ENCODE data around the gene DDX21.
A peak's percentile ranks its signal among the peaks of the same experiment; 100 is the strongest.
"Not testable (repeated sequence)": the region's sequence is repeated elsewhere in the genome, so short reads cannot be mapped to it uniquely, and the experiment has no call there.

Gene DDX21

DNA sequence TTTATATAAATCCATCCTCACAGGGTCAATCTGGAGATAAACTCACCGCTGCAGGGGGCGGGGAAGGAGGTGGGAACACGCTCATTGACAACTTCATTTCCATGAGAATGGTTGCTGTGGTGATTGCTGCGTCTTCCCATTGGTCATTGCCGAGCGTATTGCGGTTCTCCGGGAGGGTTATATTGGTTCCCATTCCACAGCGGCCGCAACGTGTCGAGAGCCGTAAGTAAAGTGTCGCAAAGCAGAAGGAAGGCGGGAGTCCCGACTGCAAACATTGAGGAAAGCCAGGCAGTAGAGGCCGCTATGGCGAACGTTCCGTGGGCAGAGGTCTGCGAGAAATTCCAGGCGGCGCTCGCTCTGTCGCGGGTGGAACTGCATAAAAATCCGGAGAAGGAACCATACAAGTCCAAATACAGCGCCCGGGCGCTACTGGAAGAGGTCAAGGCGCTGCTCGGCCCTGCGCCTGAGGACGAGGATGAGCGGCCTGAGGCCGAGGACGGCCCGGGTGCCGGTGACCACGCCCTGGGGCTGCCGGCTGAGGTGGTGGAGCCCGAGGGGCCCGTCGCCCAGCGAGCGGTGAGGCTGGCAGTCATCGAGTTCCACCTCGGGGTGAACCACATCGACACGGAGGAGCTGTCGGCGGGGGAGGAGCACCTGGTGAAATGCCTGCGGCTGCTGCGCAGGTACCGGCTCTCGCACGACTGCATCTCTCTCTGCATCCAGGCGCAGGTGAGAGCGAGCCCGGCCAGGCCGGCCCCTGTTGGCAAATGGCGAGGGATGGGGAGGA, 32.8 kb downstream of the DDX21 start, which contains the start of gene KIFBP:
KIFBP (plus strand) TSS at position 274 of the 787 bp plus-strand sequence; CDS start at position 304, 30 bp downstream.
- peak; percentile 88 to 97 (median 89) for DNase-seq

DNA sequence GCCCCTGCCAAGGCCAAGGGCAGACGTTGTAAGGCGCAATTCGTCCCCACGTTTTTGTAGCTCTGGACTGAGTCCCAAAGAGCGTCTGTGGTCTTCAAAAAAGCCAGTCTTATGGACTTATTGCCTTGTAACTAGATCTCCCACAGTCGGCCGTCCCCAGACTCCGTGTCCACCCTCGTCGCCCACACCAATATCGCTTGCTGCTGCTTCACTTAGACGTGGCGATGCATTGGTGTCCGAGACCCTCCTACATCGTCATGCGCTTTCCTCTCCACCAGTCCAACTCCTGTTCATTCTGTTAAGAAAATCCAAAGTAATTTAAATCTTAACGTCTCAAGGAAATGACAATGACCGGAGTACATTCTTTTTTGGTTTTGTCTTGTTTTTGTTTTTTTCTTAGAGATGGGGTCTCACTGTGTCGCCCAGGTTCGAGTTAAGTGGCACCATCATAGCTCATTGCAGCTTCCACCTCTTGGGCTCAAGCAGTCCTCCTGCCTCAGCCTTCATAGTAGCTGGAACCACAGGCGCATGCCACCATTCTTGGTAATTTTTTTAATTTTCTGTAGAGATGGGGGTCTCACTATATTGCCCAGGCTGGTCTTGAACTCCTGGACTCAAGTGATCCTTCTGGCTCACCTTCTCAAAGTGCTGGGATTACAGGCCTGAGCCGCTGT, 33.5 kb downstream of the DDX21 start:
- peak in 1 of 3 experiments; percentile 47 for DNase-seq

DNA sequence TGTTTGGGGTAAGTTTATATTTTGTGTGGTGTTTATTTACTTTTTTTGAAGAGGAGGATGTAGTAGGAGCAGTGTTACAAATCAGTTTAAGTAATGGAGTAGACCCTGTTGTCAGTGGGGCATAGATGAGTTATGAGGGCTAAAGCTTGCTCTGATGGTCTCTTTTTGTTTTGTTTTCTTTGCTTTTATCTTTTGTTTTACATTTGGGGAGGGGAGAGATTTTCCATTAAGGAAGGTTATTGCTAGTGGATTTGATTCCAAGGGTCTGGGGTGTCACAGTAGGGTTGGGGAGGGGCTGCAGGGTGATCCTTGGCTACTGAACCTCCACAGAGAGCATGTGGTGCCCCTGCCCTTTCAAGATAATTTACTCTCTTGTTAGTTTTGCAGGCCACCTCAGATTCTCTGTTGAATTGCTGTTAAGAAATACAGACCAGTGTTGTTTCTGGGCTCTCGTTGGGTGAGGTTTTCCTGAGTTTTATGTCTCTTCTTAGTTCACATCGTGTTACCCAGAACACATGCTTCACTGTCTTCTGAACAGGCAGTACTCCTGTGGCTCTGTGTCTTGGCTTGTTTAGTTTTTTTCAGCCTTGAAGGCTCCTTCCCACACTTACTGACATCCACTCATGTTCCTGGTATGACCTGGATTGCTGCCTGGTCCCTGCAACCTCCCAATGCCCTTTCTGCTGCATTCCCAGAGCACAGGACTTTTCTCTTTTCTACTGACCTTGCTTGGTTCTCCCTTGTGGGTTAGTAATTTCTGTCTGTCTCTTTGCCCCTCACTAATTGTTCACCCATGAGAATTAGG, 36.9 kb downstream of the DDX21 start:
- no peak for DNase-seq

GRCh38 chr10:68997211-68997610, 41.2 kb downstream of the DDX21 start:
- no peak for DNase-seq

DNA sequence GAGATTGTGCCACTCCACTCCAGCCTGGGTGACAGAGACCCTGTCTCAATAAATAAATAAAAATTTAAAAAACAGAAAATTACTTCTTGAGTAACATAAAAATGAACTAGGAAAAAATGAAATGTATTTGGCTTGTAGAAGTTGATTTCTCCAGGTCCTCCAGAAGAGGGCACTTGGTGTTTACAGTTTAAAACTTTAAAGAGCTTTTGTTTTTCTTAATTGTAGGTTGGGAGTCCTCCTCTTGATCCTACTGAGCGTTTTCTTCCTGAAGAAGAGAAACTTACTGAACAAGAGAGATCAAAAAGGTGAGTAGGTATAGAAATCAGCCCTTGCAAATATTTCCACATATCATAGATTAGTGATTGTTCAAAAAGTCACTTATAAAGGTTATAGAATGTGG, 48.9 kb downstream of the DDX21 start:
- DNase-seq: peak in 1 of 3 experiments; percentile 1

GRCh38 chr10:69005704-69006485, 49.9 kb downstream of the DDX21 start:
- DNase-seq: no peak

DNA sequence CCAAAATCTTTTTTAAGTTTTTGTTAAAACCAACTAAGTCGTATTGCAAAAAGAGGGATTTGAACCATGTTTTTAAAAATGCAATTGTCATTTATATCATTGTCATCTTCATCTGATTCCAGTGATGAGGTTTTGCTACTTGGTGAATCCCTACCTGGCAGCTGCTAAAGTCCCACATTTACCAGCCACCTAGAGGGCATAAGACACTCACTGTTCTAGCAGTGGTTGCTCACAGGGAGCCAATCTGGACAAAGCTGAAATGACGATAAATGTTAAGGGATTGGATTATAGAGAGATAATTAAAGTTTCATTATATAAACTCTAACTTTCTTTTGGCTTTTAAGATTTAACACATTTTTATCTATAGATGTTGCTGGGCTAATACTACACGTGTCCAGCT, 51.3 kb downstream of the DDX21 start:
- DNase-seq: no peak

DNA sequence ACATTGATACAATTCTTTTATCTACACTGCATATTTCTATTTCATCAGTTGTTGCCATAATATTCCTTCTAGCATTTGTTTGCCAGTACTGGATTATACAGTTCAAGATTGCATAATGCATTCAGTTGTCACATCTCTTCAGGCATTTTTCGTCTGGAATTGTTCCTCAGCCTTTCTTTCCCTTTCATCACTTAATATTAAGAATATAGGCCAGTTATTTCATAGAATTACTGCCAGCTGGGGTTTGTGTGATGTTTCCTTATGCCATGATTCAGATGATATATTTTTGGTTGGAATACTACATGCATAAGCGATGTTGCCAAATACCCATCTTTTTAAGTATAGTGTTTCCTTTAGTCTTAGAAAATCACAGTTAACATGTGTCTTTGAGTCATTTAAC, 53.4 kb downstream of the DDX21 start:
- no peak for DNase-seq

DNA sequence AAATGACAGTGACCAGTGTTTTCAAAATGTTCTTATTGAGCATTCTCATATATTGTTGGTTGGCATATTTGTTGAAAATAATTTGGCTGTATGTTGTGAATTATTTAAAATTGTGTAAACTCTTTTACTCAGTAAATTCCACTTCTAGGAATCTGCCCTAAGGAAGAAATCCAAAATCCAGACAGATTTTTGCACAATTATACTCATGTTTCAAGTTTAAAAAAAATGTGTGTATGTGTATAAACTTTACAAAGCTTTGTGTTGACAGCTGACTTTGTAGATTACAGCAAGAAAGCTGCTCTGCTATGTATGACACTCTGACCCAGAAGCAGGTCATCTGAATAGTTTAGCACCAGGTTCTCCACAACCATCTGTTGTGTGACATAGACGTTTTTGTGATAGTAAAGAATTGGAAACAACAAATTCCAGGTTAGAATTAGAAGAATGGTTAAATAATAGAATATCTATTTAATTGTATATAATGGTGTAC, 54.2 kb downstream of the DDX21 start:
- DNase-seq: no peak

- DNase-seq: not testable (repeated sequence)
These were observed 56.8 kb downstream of the DDX21 start for GRCh38 chr10:69012778-69013177.

DNA sequence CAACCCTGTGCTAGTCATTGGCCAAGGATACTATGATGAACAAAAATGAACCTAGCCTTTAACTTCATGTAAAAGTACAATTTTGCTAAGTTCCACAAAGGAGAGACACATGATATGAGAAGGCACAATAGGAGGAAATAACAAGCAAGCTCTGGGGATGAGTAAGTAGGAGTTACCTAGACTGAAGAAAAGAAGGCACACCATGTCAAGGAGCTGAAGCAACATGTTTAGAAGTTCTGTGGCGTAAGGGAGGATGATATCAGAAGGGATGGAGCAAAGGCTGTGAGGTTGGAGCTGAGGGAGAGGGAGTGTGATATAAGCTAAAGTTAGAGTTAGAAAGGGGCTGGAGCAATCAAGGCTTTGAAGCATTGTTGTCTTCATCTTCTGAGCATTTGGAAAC, 58.2 kb downstream of the DDX21 start:
- DNase-seq: no peak

DNA sequence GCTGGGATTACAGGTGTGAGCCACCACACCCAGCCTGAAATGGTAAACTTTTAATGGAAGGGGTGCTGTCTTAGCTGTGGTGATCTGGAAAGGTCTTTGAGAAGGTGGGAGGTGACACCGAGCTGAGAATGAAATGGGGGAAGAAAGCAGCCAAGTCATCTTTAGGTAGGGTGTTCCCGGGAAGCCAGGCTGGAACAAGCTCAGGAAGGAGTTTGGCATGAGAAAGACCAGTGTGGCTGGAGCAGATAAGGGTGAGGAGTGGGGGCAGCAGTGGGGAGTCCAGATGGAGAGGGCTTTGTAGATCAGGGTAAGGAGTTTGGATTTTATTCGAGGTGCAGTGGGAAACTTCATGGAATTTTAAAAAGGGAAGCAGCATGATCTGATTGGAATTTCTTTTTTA, 62.6 kb downstream of the DDX21 start:
- DNase-seq: no peak

DNA sequence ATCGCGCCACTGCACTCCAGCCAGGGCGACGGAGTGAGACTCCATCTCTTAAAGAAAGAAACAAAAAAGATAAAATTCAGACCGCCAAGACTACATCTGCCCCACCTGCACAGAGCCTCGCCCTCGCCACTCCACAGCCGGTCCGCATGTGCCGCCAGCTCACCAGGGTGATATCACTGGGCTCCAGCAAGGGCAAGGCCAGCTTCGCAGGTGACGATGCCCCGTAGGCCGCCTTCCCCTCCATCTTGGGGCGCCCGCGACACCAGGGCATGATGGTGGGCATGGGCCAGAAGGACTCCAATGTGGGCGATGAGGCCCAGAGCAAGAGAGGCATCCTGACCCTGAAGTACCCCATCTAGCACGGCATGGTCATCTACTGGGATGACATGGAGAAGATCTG, 66.6 kb downstream of the DDX21 start:
- DNase-seq: no peak

DNA sequence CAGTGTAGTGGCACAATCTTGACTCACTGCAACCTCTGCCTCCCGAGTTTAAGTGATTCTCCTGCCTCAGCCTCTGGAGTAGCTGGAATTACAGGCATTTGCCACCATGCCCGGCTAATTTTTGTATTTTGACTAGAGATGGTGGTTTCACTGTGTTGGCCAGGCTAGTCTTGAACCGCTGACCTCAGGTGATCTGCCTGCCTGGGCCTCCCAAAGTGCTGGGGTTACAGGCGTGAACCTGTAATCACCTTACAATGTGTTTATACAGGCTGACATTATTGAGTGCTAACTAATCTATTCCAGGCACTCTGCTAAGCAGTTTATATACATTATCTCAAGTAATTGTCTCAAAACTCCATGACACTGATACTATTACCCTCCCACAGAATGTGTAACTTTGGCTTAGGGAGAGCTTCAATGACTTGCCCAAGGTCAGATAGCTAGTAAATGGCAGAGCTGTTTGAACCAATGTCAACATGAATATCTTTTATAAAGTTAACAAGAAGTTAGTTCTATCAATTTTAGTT, 69.5 kb downstream of the DDX21 start:
- no peak for DNase-seq

GRCh38 chr10:69033256-69033655, 77.3 kb downstream of the DDX21 start:
- no peak for DNase-seq

Measured in NCI-H1417 (cell line).